Mesendoderm (in vitro differentiated cells): ENCODE measurements around the gene CD99.

Experiments
- DNase-seq: peaks from one replicate; pipeline ENCODE4 v3.0.0; 2013
- H2AK5ac ChIP-seq: 2 replicates; pipeline ENCODE4 v1.6.1; 2013; ENCODE audit warnings: low read length, inconsistent platforms
- H2BK120ac ChIP-seq: 2 replicates; pipeline ENCODE4 v1.6.1; 2013; ENCODE audit warnings: low read depth, mild to moderate bottlenecking, low read length, moderate library complexity, mixed read lengths
- H2BK15ac ChIP-seq: replicated peaks from 2 replicates; pipeline ENCODE4 v1.6.1; 2013; ENCODE audit warnings: low read depth, mild to moderate bottlenecking, moderate library complexity
- H2BK5ac ChIP-seq: 2 replicates; pipeline ENCODE4 v1.6.1; 2013; ENCODE audit warnings: low read length, inconsistent platforms
- H3K18ac ChIP-seq: 2 replicates; pipeline ENCODE4 v1.6.1; 2013; ENCODE audit warnings: mild to moderate bottlenecking, low read length, mixed read lengths
- H3K23ac ChIP-seq: one replicate; pipeline ENCODE4 v1.6.1; 2013; ENCODE audit warnings: low read length
- H3K27ac ChIP-seq: 2 replicates; pipeline ENCODE4 v1.5.1; 2013; ENCODE audit warnings: low read depth, mild to moderate bottlenecking, inconsistent platforms, low read length, moderate library complexity
- H3K27me3 ChIP-seq: 2 replicates; pipeline ENCODE4 v1.6.1; 2013; ENCODE audit warnings: low read length, control low read depth, mild to moderate bottlenecking, inconsistent platforms; ENCODE audit not compliant: insufficient read depth, poor library complexity
- H3K36me3 ChIP-seq: 2 replicates; pipeline ENCODE4 v1.6.1; 2013; ENCODE audit warnings: low read length, inconsistent platforms; ENCODE audit not compliant: control insufficient read depth, insufficient read depth
- H3K4ac ChIP-seq: one replicate; pipeline ENCODE4 v1.6.1; 2013; ENCODE audit warnings: low read depth, mild to moderate bottlenecking, low read length, moderate library complexity
- H3K4me1 ChIP-seq: 2 replicates; pipeline ENCODE4 v1.6.1; 2013; ENCODE audit warnings: low read depth, low read length, inconsistent platforms; ENCODE audit not compliant: control insufficient read depth
- H3K4me2 ChIP-seq: 2 replicates; pipeline ENCODE4 v1.6.1; 2013; ENCODE audit warnings: low read length
- H3K4me3 ChIP-seq: 2 replicates; pipeline ENCODE4 v1.5.1; 2013; ENCODE audit warnings: mild to moderate bottlenecking, low read length
- H3K56ac ChIP-seq: one replicate; pipeline ENCODE4 v1.6.1; 2013; ENCODE audit warnings: low read length
- H3K79me1 ChIP-seq: 2 replicates; pipeline ENCODE4 v1.6.1; 2013; ENCODE audit warnings: low read length, inconsistent platforms
- H3K79me2 ChIP-seq: 2 replicates; pipeline ENCODE4 v1.6.1; 2013; ENCODE audit warnings: mild to moderate bottlenecking, low read length; ENCODE audit not compliant: control insufficient read depth, insufficient read depth
- H3K9ac ChIP-seq: 2 replicates; pipeline ENCODE4 v1.6.1; 2013; ENCODE audit warnings: low read length, inconsistent platforms
- H4K5ac ChIP-seq: one replicate; pipeline ENCODE4 v1.6.1; 2013; ENCODE audit warnings: low read length
- H4K8ac ChIP-seq: one replicate; pipeline ENCODE4 v1.6.1; 2013; ENCODE audit warnings: low read depth, mild to moderate bottlenecking, control low read depth, low read length, moderate library complexity
- WGBS: extraction: QIAGEN DNeasy Blood & Tissue Kit; methylation state at CpG from one replicate; pipeline ENCODE4 v1.1.7; 2013; ENCODE audit warnings: low lambda C conversion rate, missing lambda C conversion rate; ENCODE audit not compliant: insufficient coverage; ENCODE audit errors: extremely low coverage; 5-methylcytosine and 5-hydroxymethylcytosine counted together

Gene CD99

GRCh38 chrX:2697741-2698299 lies 6.7 kb downstream of the CD99 start:
- no peak overlapping the region for H2BK15ac ChIP-seq
- H3K36me3 ChIP-seq: no peaks in the 10 kb centered on the region
- H4K5ac ChIP-seq: no peak overlapping the region
- no peak overlapping the region for H2BK120ac ChIP-seq
- H3K27me3 ChIP-seq: no peaks in the 10 kb centered on the region
- no CpG with 5 or more reads among the region's 9 CpGs for WGBS
- H3K56ac ChIP-seq: no peak overlapping the region
- no peak overlapping the region for H4K8ac ChIP-seq
- DNase-seq: no peak
- no peak overlapping the region for H2AK5ac ChIP-seq
- H3K4me3 ChIP-seq: no peak overlapping the region
- no peak overlapping the region for H3K4ac ChIP-seq
- H3K27ac ChIP-seq: no peak overlapping the region
- H3K4me1 ChIP-seq: no peaks in the 10 kb centered on the region
- no peak overlapping the region for H3K23ac ChIP-seq
- no peak overlapping the region for H3K9ac ChIP-seq
- no peak overlapping the region for H3K18ac ChIP-seq
- H2BK5ac ChIP-seq: no peak overlapping the region
- peaks cover 20% of the 10 kb centered on the region for H3K79me1 ChIP-seq
- no peak overlapping the region for H3K4me2 ChIP-seq
- peaks cover 1% of the 10 kb centered on the region for H3K79me2 ChIP-seq

- no peak overlapping the region for H4K8ac ChIP-seq
- no peak overlapping the region for H3K4me2 ChIP-seq
- H3K4me3 ChIP-seq: no peak overlapping the region
- peaks cover 21% of the 10 kb centered on the region for H3K79me1 ChIP-seq
- no peak overlapping the region for H2BK5ac ChIP-seq
- no peak overlapping the region for H3K56ac ChIP-seq
- no peak overlapping the region for H3K27ac ChIP-seq
- no peak overlapping the region for H2BK15ac ChIP-seq
- no peaks in the 10 kb centered on the region for H3K36me3 ChIP-seq
- no peaks in the 10 kb centered on the region for H3K27me3 ChIP-seq
- no peak overlapping the region for H3K4ac ChIP-seq
- no peak overlapping the region for H3K18ac ChIP-seq
- H3K4me1 ChIP-seq: peaks cover 3% of the 10 kb centered on the region
- H3K9ac ChIP-seq: no peak overlapping the region
- H2BK120ac ChIP-seq: no peak overlapping the region
- H4K5ac ChIP-seq: no peak overlapping the region
- no peak overlapping the region for H3K23ac ChIP-seq
- peaks cover 3% of the 10 kb centered on the region for H3K79me2 ChIP-seq
- no peak overlapping the region for H2AK5ac ChIP-seq
- no CpG with 5 or more reads among the region's 5 CpGs for WGBS
- DNase-seq: no peak
These were observed 7.5 kb downstream of the CD99 start for GRCh38 chrX:2698604-2699003.

GRCh38 chrX:2699959-2700358 lies 8.9 kb downstream of the CD99 start:
- WGBS: no CpG with 5 or more reads among the region's 4 CpGs

GRCh38 chrX:2700405-2701320 lies 9.6 kb downstream of the CD99 start:
- WGBS: 100% methylated on average over 8 of the region's 9 CpGs
- no peak overlapping the region for H3K9ac ChIP-seq
- H3K36me3 ChIP-seq: no peaks in the 10 kb centered on the region
- H2BK5ac ChIP-seq: no peak overlapping the region
- no peak overlapping the region for H2BK15ac ChIP-seq
- DNase-seq: no peak
- no peak overlapping the region for H3K4ac ChIP-seq
- peaks cover 3% of the 10 kb centered on the region for H3K4me1 ChIP-seq
- no peak overlapping the region for H2AK5ac ChIP-seq
- no peak overlapping the region for H3K4me2 ChIP-seq
- H3K27ac ChIP-seq: no peak overlapping the region
- no peak overlapping the region for H3K56ac ChIP-seq
- H3K79me2 ChIP-seq: peaks cover 3% of the 10 kb centered on the region
- no peak overlapping the region for H2BK120ac ChIP-seq
- H3K4me3 ChIP-seq: no peak overlapping the region
- no peaks in the 10 kb centered on the region for H3K27me3 ChIP-seq
- H3K79me1 ChIP-seq: peaks cover 19% of the 10 kb centered on the region
- no peak overlapping the region for H3K23ac ChIP-seq
- H3K18ac ChIP-seq: no peak overlapping the region
- no peak overlapping the region for H4K5ac ChIP-seq
- no peak overlapping the region for H4K8ac ChIP-seq

More at GRCh38 chrX:2699959-2700358, 8.9 kb downstream of the CD99 start:
- H3K9ac ChIP-seq: no peak overlapping the region
- no peak for DNase-seq
- H3K79me2 ChIP-seq: peaks cover 3% of the 10 kb centered on the region
- H3K56ac ChIP-seq: no peak overlapping the region
- no peak overlapping the region for H3K4me3 ChIP-seq
- no peak overlapping the region for H3K23ac ChIP-seq
- no peak overlapping the region for H2BK120ac ChIP-seq
- H3K4ac ChIP-seq: no peak overlapping the region
- no peak overlapping the region for H3K27ac ChIP-seq
- H3K27me3 ChIP-seq: no peaks in the 10 kb centered on the region
- no peak overlapping the region for H4K5ac ChIP-seq
- H3K36me3 ChIP-seq: no peaks in the 10 kb centered on the region
- no peak overlapping the region for H3K18ac ChIP-seq
- H3K4me2 ChIP-seq: no peak overlapping the region
- no peak overlapping the region for H4K8ac ChIP-seq
- H2AK5ac ChIP-seq: no peak overlapping the region
- no peak overlapping the region for H2BK15ac ChIP-seq
- H3K79me1 ChIP-seq: peaks cover 19% of the 10 kb centered on the region
- H2BK5ac ChIP-seq: no peak overlapping the region
- H3K4me1 ChIP-seq: peaks cover 3% of the 10 kb centered on the region

- Histone ChIP-seq H2BK5ac (no peak overlapping the region), H4K8ac (no peak overlapping the region), H3K18ac (no peak overlapping the region), H4K5ac (no peak overlapping the region), H3K56ac (no peak overlapping the region), H3K27me3 (no peaks in the 10 kb centered on the region), H3K79me1 (peaks cover 15% of the 10 kb centered on the region), H3K79me2 (peaks cover 3% of the 10 kb centered on the region), H2AK5ac (no peak overlapping the region), H2BK15ac (no peak overlapping the region), H3K36me3 (no peaks in the 10 kb centered on the region), H3K9ac (no peak overlapping the region), H3K27ac (no peak overlapping the region), H3K4me1 (peaks cover 3% of the 10 kb centered on the region), H2BK120ac (no peak overlapping the region), H3K4ac (no peak overlapping the region), H3K4me2 (no peak overlapping the region), H3K4me3 (no peak overlapping the region), H3K23ac (no peak overlapping the region)
- DNase-seq: no peak
- no CpG with 5 or more reads among the region's 6 CpGs for WGBS
These were observed 10.5 kb downstream of the CD99 start for GRCh38 chrX:2701600-2701999.
